GM12892 (cell line): Measurements from ENCODE around the gene PCNX2.

Experiments used
- POLR2A ChIP-seq: IDR thresholded peaks from 2 replicates; pipeline ENCODE4 v1.6.1; 2011; ENCODE audit warnings: low read depth, low read length, control low read depth
- POLR2AphosphoS5 ChIP-seq: IDR thresholded peaks from 2 replicates; pipeline ENCODE4 v1.6.1; 2011; ENCODE audit warnings: low read depth, low read length, control low read depth
- TAF1 ChIP-seq: IDR thresholded peaks from 2 replicates; pipeline ENCODE4 v1.6.1; 2011; ENCODE audit warnings: low read depth, mild to moderate bottlenecking, control low read depth, low read length, borderline replicate concordance

- TF ChIP-seq POLR2A, result no peak
- TF ChIP-seq POLR2AphosphoS5, result no peak
- no peak for TF ChIP-seq TAF1
Observed at GRCh38 chr1:233216009-233216408, 79.5 kb downstream of the PCNX2 start.
